Endometrium (tissue), 2 donors: ENCODE measurements around the gene CARS2.
"Not testable (repeated sequence)": the region's sequence is repeated elsewhere in the genome, so short reads cannot be mapped to it uniquely, and the experiment has no call there.

Experiments
- FAIRE-seq: peaks from 2 replicates; lab custom pipeline; 2012; peaks lifted over from hg19 to GRCh38; lab: Jason Lieb, UNC
- donor health status: control.
- donor health status: control.

Gene CARS2

GRCh38 chr13:110682746-110683145 is 23.2 kb downstream of the CARS2 start:
- FAIRE-seq, result no peak

GRCh38 chr13:110681868-110682550 is 23.9 kb downstream of the CARS2 start:
- FAIRE-seq, result no peak

- FAIRE-seq, result no peak
Observed at GRCh38 chr13:110680852-110681251, 25.1 kb downstream of the CARS2 start.

GRCh38 chr13:110677731-110678545 is 28.0 kb downstream of the CARS2 start:
- no peak for FAIRE-seq

- no peak for FAIRE-seq
Observed at GRCh38 chr13:110676595-110677587, 29.0 kb downstream of the CARS2 start.

GRCh38 chr13:110669814-110670213 is 36.1 kb downstream of the CARS2 start:
- FAIRE-seq, result not testable (repeated sequence)

GRCh38 chr13:110669036-110669435 is 36.9 kb downstream of the CARS2 start:
- no peak for FAIRE-seq

GRCh38 chr13:110666255-110666533 is 39.7 kb downstream of the CARS2 start:
- no peak for FAIRE-seq

- no peak for FAIRE-seq
Observed at GRCh38 chr13:110665491-110666254, 40.2 kb downstream of the CARS2 start.

- FAIRE-seq, result no peak
Observed at GRCh38 chr13:110664673-110665072, 41.2 kb downstream of the CARS2 start.

GRCh38 chr13:110664041-110664440 is 41.9 kb downstream of the CARS2 start:
- no peak for FAIRE-seq

- FAIRE-seq, result no peak
Observed at GRCh38 chr13:110663491-110663890, 42.4 kb downstream of the CARS2 start.

GRCh38 chr13:110662777-110663443 is 43.0 kb downstream of the CARS2 start:
- no peak for FAIRE-seq

GRCh38 chr13:110662091-110662490 is 43.8 kb downstream of the CARS2 start:
- FAIRE-seq, result no peak

GRCh38 chr13:110661256-110661655 is 44.7 kb downstream of the CARS2 start:
- FAIRE-seq, result no peak

- FAIRE-seq, result not testable (repeated sequence)
Observed at GRCh38 chr13:110658218-110658911, 47.6 kb downstream of the CARS2 start.

GRCh38 chr13:110657196-110657595 is 48.7 kb downstream of the CARS2 start:
- FAIRE-seq, result no peak

GRCh38 chr13:110653851-110654250 is 52.1 kb downstream of the CARS2 start:
- no peak for FAIRE-seq

- FAIRE-seq, result no peak
Observed at GRCh38 chr13:110653271-110653670, 52.6 kb downstream of the CARS2 start.

GRCh38 chr13:110652764-110653163 is 53.2 kb downstream of the CARS2 start:
- FAIRE-seq, result no peak
